K562 (cell line): ENCODE measurements around the gene MAP2K6. TPM values are rescaled to one million over a fixed set of nuclear protein-coding genes. Genes with fewer than 3 reads are reported as not detected.

Experiments
- CBX3 ChIP-seq, 2 experiments: IDR thresholded peaks; 1 replicate in 1 of 2; 2 replicates in 1 of 2; pipeline ENCODE4 v1.6.1; 2012; ENCODE audit warnings: inconsistent platforms in 2 of 2, low read length in 2 of 2, borderline replicate concordance in 1 of 2, control low read depth in 1 of 2
- HDAC2 ChIP-seq: fragments of 450-650 bp; IDR thresholded peaks from 2 replicates; pipeline ENCODE4 v1.6.1; 2016; ENCODE audit warnings: mild to moderate bottlenecking
- HDGF ChIP-seq: fragments of 450-650 bp; IDR thresholded peaks from 2 replicates; pipeline ENCODE4 v1.6.1; 2016
- IFI16 ChIP-seq: fragments of 250-450 bp; sonication (Bioruptor Pico); IDR thresholded peaks from 2 replicates; pipeline ENCODE4 v2.1.2; 2022; ENCODE audit warnings: mild to moderate bottlenecking, inconsistent platforms
- POLR2B ChIP-seq: fragments of 450-650 bp; IDR thresholded peaks from 2 replicates; pipeline ENCODE4 v1.6.1; 2018; ENCODE audit warnings: low read depth; ENCODE audit not compliant: partially characterized antibody
- RBM14 ChIP-seq: fragments of 200-400 bp; formaldehyde crosslinking; IDR thresholded peaks from 2 replicates; pipeline ENCODE4 v1.6.1; 2018; ENCODE audit warnings: low read depth, mild to moderate bottlenecking, low read length, moderate library complexity, borderline replicate concordance; ENCODE audit not compliant: insufficient read depth
- SMAD3 ChIP-seq: fragments of 450-650 bp; formaldehyde crosslinking; conservative IDR thresholded peaks from 2 replicates; pipeline ENCODE4 v1.4.0; 2020; ENCODE audit warnings: mild to moderate bottlenecking
- ZNF197 ChIP-seq: fragments of 200-800 bp; sonication (Bioruptor generic); IDR thresholded peaks from 2 replicates; pipeline ENCODE4 v1.6.1; 2016; ENCODE audit warnings: low read depth, missing genetic modification characterization, missing compliant biosample characterization
- polyA plus RNA-seq, 8 experiments: library from polyadenylated mRNA; depleted of rRNA in 4 of 8; stranded (reverse) in 5 of 8; unstranded in 3 of 8; fragments of >200 nt; fragmentation: Nextera tagmentation in 2 of 8; fragmentation: Illumina TruSeq in 1 of 8; extraction: Ambion mirVana in 2 of 8; extraction: Trizol in 1 of 8; gene quantifications; 2 replicates each; pipeline versions ENCODE4 v1.2.1 to v1.2.3, GENCODE V29; 2011 to 2014; ENCODE audit warnings: inconsistent platforms in 1 of 8, missing spikeins in 1 of 8
- total RNA-seq, 7 experiments: library from RNA; depleted of rRNA in 6 of 7; stranded (reverse); fragments of >200 nt in 6 of 7; fragmentation: Illumina TruSeq in 2 of 7; extraction: Trizol in 2 of 7; gene quantifications; 2 replicates each; pipeline versions ENCODE4 v1.2.1 to v1.2.3, GENCODE V29; 2011 to 2021; ENCODE audit warnings: low replicate concordance in 1 of 7
- TF ChIP-seq, protein P1 (sequence below): IDR thresholded peaks from 2 replicates; pipeline ENCODE4 v1.6.1; 2011; ENCODE audit not compliant: insufficient read length; ENCODE audit errors: extremely low read depth
- TF ChIP-seq, protein P2 (sequence below), 3 experiments: fragments of 200-800 bp in 1 of 3; fragments of 250-450 bp in 1 of 3; fragments of 450-650 bp in 1 of 3; sonication (Bioruptor Pico) in 1 of 3; sonication (Bioruptor generic) in 1 of 3; formaldehyde crosslinking in 1 of 3; IDR thresholded peaks; 2 replicates each; pipeline versions ENCODE4 v1.6.1 to v1.8.0; 2016 to 2022; ENCODE audit warnings: mild to moderate bottlenecking in 2 of 3, missing genetic modification characterization in 2 of 3, missing compliant biosample characterization in 1 of 3, moderate library complexity in 1 of 3
- TF ChIP-seq, protein P3 (sequence below), 2 experiments: IDR thresholded peaks in 1 of 2; conservative IDR thresholded peaks in 1 of 2; 2 replicates each; pipeline ENCODE4 v1.6.1; 2016; ENCODE audit warnings: low read depth in 2 of 2, mild to moderate bottlenecking in 1 of 2, missing compliant biosample characterization in 1 of 2, missing genetic modification characterization in 1 of 2, moderate library complexity in 1 of 2
- TF ChIP-seq, protein P4 (sequence below): fragments of 250-450 bp; sonication (Bioruptor Pico); IDR thresholded peaks from 2 replicates; pipeline ENCODE4 v1.8.0; 2022; ENCODE audit warnings: moderate library complexity, mild to moderate bottlenecking, inconsistent platforms

MAP2K6 gene
- total and polyA plus RNA-seq, 9 of the 15 experiments (the other 6 are each of a cell fraction or from before 2014, with no cell fraction given) = 0.07 to 0.13 TPM; not detected in 7

DNA sequence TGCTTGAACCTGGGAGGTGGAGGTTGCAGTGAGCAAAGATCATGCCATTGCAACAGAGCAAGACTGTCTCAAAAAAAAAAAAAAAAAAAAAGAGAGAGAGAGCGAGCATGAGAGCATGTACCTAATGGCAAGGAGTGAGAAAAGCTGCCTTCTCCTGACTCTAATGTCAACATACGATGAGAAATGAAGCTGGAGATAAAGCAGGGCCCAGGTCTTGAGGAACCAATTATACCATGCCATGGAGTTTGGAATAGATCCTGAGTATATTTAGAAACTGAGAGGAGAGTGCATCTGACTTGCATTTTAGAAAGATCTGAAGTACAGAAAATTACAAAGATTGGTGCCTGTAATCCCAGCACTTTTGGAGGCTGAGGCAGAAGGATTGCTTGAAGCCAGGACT is 3.8 kb upstream of the MAP2K6 start (continued):
- TF ChIP-seq, protein P1, sequence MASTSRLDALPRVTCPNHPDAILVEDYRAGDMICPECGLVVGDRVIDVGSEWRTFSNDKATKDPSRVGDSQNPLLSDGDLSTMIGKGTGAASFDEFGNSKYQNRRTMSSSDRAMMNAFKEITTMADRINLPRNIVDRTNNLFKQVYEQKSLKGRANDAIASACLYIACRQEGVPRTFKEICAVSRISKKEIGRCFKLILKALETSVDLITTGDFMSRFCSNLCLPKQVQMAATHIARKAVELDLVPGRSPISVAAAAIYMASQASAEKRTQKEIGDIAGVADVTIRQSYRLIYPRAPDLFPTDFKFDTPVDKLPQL = no peak
- TF ChIP-seq RBM14 (no peak), IFI16 (no peak), POLR2B (no peak), SMAD3 (CRISPR knock-in tag) (no peak), HDGF (no peak), ZNF197 (CRISPR knock-in tag) (no peak), HDAC2 (no peak), CBX3 (IDR thresholded peaks at IDR 0.05; ENCODE audit: borderline replicate concordance in 1 of 2, low read length in 2 of 2) (no peak)
- TF ChIP-seq, protein P2, sequence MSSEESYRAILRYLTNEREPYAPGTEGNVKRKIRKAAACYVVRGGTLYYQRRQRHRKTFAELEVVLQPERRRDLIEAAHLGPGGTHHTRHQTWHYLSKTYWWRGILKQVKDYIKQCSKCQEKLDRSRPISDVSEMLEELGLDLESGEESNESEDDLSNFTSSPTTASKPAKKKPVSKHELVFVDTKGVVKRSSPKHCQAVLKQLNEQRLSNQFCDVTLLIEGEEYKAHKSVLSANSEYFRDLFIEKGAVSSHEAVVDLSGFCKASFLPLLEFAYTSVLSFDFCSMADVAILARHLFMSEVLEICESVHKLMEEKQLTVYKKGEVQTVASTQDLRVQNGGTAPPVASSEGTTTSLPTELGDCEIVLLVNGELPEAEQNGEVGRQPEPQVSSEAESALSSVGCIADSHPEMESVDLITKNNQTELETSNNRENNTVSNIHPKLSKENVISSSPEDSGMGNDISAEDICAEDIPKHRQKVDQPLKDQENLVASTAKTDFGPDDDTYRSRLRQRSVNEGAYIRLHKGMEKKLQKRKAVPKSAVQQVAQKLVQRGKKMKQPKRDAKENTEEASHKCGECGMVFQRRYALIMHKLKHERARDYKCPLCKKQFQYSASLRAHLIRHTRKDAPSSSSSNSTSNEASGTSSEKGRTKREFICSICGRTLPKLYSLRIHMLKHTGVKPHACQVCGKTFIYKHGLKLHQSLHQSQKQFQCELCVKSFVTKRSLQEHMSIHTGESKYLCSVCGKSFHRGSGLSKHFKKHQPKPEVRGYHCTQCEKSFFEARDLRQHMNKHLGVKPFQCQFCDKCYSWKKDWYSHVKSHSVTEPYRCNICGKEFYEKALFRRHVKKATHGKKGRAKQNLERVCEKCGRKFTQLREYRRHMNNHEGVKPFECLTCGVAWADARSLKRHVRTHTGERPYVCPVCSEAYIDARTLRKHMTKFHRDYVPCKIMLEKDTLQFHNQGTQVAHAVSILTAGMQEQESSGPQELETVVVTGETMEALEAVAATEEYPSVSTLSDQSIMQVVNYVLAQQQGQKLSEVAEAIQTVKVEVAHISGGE (CRISPR knock-in tag; IDR thresholded peaks at IDR 0.05) = no peak
- TF ChIP-seq, protein P3, sequence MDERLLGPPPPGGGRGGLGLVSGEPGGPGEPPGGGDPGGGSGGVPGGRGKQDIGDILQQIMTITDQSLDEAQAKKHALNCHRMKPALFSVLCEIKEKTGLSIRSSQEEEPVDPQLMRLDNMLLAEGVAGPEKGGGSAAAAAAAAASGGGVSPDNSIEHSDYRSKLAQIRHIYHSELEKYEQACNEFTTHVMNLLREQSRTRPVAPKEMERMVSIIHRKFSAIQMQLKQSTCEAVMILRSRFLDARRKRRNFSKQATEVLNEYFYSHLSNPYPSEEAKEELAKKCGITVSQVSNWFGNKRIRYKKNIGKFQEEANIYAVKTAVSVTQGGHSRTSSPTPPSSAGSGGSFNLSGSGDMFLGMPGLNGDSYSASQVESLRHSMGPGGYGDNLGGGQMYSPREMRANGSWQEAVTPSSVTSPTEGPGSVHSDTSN (CRISPR knock-in tag; IDR thresholded peaks at IDR 0.05; ENCODE audit: low read depth) = no peak
- TF ChIP-seq, protein P3 (tag; conservative IDR thresholded peaks at IDR 0.05; ENCODE audit: low read depth) = no peak
- TF ChIP-seq, protein P4, sequence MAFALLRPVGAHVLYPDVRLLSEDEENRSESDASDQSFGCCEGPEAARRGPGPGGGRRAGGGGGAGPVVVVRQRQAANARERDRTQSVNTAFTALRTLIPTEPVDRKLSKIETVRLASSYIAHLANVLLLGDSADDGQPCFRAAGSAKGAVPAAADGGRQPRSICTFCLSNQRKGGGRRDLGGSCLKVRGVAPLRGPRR (CRISPR knock-in tag) = no peak
